GM12874 (cell line): ENCODE measurements around the gene MTPN.

Experiments
- TF ChIP-seq, protein P1 (sequence below): IDR thresholded peaks from 2 replicates; pipeline ENCODE4 v1.5.1; 2011; ENCODE audit warnings: low read depth, mild to moderate bottlenecking, control low read depth, low read length, moderate library complexity; ENCODE audit not compliant: insufficient read depth

Gene MTPN

DNA sequence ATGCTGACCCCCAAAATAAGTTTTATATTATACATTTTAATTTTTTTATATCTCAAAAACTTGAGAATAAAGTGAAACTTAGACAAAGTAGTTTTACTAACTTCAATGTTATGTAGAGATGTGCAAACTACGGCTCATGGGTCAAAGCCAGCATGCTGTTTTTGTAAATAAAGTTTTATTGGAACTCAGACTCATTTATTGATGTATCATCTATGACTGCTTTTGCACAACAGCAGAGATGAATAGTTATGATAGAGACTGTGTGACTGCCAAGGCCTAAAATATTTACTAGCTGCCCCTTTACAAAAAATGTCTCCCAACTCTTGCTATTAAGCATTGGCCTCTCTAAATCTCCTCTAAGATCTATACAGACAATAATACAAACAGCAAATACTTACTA lies 12.4 kb downstream of the MTPN start:
- TF ChIP-seq, protein P1, sequence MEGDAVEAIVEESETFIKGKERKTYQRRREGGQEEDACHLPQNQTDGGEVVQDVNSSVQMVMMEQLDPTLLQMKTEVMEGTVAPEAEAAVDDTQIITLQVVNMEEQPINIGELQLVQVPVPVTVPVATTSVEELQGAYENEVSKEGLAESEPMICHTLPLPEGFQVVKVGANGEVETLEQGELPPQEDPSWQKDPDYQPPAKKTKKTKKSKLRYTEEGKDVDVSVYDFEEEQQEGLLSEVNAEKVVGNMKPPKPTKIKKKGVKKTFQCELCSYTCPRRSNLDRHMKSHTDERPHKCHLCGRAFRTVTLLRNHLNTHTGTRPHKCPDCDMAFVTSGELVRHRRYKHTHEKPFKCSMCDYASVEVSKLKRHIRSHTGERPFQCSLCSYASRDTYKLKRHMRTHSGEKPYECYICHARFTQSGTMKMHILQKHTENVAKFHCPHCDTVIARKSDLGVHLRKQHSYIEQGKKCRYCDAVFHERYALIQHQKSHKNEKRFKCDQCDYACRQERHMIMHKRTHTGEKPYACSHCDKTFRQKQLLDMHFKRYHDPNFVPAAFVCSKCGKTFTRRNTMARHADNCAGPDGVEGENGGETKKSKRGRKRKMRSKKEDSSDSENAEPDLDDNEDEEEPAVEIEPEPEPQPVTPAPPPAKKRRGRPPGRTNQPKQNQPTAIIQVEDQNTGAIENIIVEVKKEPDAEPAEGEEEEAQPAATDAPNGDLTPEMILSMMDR = no peak

DNA sequence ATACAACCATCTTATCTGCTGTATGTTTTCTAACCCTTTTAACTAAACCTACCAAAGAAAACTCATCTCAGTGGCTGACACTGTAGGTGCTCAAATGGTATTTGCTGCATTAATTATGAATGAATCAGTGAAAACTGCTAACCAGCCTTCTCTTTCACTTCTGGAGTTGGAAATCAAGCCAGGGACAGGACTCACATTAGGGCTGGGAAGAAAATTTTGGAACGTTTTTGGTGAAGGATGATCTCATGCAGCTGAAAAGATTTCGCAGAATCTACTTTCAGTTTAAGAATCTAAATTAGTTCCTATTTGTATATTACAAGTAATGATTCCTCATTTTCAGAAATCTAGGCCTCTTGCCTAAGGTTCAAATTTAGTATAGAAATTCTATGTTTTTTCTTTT lies 12.9 kb downstream of the MTPN start:
- TF ChIP-seq, protein P1 = no peak

DNA sequence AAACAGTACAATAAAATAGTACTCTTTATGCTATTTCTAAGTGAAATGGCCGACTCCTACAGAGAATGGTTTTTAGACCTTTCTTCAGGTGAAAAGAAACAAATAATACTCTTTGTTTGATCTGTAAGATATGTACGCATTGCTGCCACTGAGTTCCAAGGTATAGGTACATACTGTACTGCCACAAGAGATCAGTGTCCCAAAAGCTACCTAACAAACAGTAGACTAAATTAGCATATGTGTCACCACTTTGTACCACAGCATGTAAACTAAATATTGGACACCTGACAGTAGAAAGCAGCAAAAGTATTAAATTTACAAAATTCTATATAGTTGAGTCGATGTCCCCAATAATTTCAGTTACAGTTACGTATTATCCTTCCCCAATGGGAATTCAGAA lies 14.4 kb downstream of the MTPN start:
- TF ChIP-seq, protein P1 = no peak

DNA sequence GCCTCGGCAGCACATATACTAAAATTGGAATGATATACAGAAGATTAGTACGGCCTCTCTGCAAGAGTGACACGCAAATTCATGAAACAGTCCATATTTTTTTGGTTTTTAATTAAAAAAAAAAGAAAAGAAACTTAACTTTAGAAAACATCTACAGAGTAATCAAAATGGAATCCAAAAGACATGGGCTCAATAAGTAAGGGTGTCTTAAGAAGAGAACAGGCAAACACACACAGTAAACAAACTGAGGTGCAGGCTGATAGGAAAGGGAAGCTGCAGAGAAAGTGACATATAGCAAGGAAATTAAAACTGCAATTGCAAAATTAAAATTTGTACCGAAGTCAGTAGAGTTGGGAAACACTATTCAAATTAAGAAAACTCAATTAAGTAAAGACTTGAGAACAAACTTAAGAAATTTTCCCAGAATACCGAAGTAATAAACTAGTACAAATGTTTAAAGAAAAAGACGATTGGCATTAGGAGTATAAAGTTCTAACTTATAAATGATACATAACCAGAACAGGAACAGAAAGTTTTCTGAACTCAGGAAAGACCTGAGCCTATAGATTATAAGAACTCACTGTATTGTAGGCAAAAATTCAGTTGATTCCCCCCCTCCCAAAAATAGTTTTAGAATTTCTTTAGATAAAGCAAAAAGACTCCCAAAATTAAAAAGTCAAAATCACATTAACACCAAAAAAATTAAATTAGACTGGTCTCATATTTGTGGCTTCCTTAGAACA lies 16.3 kb downstream of the MTPN start:
- TF ChIP-seq, protein P1 = no peak

DNA sequence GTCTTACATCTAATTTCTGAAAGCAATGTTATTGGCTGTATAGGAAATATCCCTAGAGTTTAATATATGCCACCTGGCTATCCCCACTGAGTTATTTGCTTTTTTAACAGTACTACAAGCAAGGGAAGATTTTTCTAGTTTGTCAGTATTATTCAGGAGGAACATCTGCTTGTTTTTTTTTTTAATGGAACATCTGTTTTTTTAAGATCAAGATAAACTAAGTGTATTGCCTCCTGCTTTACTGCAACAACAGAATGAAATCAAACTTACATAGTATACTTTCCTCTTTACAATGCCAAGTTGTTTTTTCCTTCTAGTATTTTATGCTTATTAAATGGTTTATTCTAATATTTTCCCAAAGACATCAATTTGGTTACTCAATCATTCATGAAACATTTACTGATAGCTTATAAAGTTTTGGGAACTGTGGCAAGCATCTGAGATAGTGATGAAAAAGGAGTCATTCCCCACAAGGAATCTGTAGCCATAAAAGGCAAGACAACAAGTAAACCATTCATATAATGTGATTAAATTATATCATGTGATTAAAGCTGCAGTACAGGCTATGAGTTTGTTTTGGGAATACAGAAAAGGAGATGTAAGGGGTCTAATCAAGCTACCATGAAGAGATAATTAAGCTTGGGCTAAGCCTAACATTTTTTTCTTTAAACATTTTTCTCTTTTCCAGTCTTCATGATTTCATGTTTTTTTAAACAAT lies 17.4 kb downstream of the MTPN start:
- TF ChIP-seq, protein P1 = no peak

DNA sequence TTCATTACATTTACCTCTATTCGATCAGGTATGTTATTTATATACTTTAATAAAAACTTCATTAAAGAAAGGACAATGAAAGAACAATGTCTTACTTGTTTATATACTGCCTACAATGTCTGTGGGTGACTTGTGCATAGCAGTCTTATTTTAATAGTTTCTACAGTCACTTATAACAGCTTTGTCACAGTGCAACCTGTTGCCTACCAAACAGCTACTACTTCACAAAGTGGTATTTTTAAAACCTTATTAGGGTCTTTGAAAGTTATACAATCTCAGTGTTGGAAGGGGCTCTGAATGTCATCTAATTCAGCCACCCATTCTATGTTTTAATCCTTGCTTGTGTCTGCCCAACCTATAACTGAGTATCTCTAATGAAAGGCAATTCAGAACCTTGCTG lies 19.0 kb downstream of the MTPN start:
- TF ChIP-seq, protein P1 = no peak

DNA sequence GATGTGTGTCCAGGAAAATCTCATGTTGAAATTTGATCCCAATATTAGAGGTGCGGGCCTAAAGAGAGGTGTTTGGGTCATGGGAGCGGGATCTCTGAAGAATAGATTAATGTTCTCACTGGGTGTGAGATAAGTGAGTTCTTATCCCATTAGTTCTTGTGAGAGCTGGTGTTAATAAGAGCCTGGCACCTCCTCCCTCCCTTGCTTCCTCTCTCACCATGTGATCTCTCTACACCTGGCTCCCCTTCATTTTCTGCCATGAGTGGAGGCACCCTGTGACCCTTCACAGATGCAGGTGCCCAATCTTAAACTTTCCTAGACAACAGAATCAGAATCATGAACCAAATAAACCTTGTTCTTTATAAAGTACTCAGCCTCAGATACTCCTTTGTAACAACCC lies 19.5 kb downstream of the MTPN start:
- TF ChIP-seq, protein P1 = no peak
